ENCODE results near the gene STXBP6. TPM values are rescaled to one million over a fixed set of nuclear protein-coding genes. Genes with fewer than 3 reads are reported as not detected.

STXBP6 gene
- total RNA-seq, 1 donor from 2014 or later, result 27.4 TPM

DNA sequence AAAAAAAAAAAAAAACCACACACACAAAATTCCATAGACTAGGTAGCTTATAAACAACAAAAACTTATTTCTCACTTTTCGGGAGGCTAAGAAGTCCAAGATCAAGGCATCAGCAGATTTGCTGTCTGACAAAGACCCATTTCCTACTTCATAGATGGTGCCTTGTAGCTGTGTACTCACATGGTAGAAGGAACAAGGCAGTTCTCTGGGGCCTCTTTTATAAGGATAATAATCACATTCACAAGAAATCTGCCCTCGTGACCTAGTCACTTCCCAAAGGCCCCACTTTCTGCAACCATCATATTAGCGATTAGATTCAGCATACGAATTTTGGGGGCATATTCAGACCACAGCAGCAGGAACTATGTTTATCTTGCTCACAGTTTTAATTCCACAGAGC is 54.9 kb downstream of the STXBP6 start:
- ATAC-seq, result no peak
- H3K4me3 ChIP-seq, result no peak overlapping the region
- intact Hi-C loops (cut with DNase I), result no loop called here
- H3K27ac ChIP-seq, result no peak overlapping the region
- no peak for DNase-seq
- no peaks in the 10 kb centered on the region for H3K9me3 ChIP-seq
- H3K4me1 ChIP-seq, result no peaks in the 10 kb centered on the region
- no peaks in the 10 kb centered on the region for H3K36me3 ChIP-seq
- TF ChIP-seq, protein P1, sequence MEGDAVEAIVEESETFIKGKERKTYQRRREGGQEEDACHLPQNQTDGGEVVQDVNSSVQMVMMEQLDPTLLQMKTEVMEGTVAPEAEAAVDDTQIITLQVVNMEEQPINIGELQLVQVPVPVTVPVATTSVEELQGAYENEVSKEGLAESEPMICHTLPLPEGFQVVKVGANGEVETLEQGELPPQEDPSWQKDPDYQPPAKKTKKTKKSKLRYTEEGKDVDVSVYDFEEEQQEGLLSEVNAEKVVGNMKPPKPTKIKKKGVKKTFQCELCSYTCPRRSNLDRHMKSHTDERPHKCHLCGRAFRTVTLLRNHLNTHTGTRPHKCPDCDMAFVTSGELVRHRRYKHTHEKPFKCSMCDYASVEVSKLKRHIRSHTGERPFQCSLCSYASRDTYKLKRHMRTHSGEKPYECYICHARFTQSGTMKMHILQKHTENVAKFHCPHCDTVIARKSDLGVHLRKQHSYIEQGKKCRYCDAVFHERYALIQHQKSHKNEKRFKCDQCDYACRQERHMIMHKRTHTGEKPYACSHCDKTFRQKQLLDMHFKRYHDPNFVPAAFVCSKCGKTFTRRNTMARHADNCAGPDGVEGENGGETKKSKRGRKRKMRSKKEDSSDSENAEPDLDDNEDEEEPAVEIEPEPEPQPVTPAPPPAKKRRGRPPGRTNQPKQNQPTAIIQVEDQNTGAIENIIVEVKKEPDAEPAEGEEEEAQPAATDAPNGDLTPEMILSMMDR (IDR thresholded peaks at IDR 0.05), result no peak
- H3K27me3 ChIP-seq, result no peaks in the 10 kb centered on the region

DNA sequence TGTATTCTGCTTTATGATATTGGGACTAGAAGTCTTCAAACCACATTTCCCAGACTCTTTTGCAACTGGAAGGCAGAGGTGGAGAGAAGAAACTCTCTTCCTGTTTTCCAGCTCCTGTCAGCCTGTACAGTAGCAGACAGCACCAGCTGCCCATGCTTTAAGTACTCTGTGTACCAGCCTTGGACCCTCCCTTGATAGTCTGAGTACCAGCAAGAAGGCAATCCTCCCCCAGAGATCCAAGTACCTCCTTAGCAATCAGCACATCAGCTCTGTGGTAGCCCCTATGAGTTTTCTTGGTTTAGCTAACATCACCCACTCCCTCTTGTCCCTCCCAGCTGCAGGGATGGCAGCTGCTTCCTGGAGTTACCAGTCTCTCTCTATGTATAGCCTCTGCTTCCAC is 56.3 kb downstream of the STXBP6 start:
- H3K4me3 ChIP-seq, result no peak overlapping the region
- no peaks in the 10 kb centered on the region for H3K27me3 ChIP-seq
- DNase-seq (no peak), ATAC-seq (peak; percentile 39)
- TF ChIP-seq, protein P1 (IDR thresholded peaks at IDR 0.05), result no peak
- no peak overlapping the region for H3K27ac ChIP-seq
- H3K9me3 ChIP-seq, result no peaks in the 10 kb centered on the region
- intact Hi-C loops (cut with DNase I), result no loop called here
- no peaks in the 10 kb centered on the region for H3K4me1 ChIP-seq
- H3K36me3 ChIP-seq, result no peaks in the 10 kb centered on the region

- Histone ChIP-seq H3K27me3 (no peaks in the 10 kb centered on the region), H3K4me1 (no peaks in the 10 kb centered on the region), H3K36me3 (no peaks in the 10 kb centered on the region), H3K9me3 (no peaks in the 10 kb centered on the region), H3K27ac (no peak overlapping the region), H3K4me3 (no peak overlapping the region)
- TF ChIP-seq, protein P1 (IDR thresholded peaks at IDR 0.05), result no peak
- no peak for DNase-seq
- no peak for ATAC-seq
- intact Hi-C loops (cut with DNase I), result no loop called here
These were observed 57.2 kb downstream of the STXBP6 start for GRCh38 chr14:24992624-24993360.

DNA sequence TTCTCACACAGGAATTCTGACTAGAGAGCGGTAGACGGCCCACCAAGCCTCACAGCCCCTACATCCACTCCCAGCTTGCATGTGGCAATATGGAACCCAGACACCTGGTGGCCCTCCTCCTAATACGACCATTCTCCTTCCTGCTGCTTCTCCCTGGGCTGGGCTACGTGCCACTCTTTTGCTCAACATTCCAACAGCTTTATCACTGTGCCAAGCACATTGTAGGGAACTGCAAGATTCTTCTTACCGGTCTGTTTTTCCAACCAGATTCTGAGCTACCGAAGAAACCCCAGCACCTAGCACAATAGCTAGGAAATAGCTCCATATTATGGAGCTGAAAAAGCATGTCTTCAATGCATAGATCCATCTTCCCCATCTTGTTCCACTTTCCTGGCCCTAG is 58.1 kb downstream of the STXBP6 start:
- TF ChIP-seq, protein P1 (IDR thresholded peaks at IDR 0.05), result no peak
- Histone ChIP-seq H3K36me3 (no peaks in the 10 kb centered on the region), H3K9me3 (no peaks in the 10 kb centered on the region), H3K4me3 (no peak overlapping the region), H3K4me1 (no peaks in the 10 kb centered on the region), H3K27me3 (no peaks in the 10 kb centered on the region), H3K27ac (no peak overlapping the region)
- ATAC-seq (no peak), DNase-seq (no peak)
- intact Hi-C loops (cut with DNase I), result no loop called here

DNA sequence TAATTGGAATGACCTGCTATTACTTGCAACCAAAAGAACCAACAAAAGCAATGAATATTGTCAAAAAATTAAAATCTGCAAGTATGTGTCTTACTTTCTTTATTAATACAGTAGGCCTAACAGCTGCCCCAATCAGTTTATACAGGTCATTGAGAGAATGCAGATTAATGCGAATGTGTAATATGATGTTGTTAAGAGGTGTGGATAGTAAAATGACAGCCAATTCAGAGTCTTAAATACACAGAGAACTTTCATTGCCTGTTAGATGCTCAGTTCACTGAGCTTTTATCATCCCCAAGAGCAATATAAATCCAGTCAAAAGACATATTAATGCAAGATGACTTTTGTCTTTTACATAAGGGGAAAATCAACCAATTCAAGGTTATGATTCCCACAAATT is 58.7 kb downstream of the STXBP6 start:
- peaks cover under 1% of the 10 kb centered on the region for H3K4me1 ChIP-seq
- TF ChIP-seq, protein P1 (IDR thresholded peaks at IDR 0.05), result no peak

More for the DNA sequence above, 58.7 kb downstream of the STXBP6 start:
- Histone ChIP-seq H3K27me3 (no peaks in the 10 kb centered on the region), H3K36me3 (no peaks in the 10 kb centered on the region), H3K27ac (no peak overlapping the region), H3K9me3 (no peaks in the 10 kb centered on the region), H3K4me3 (no peak overlapping the region)
- DNase-seq (no peak), ATAC-seq (no peak)
- intact Hi-C loops (cut with DNase I), result no loop called here
